Smooth muscle cell (in vitro differentiated cells): Measurements from ENCODE around the gene ARHGAP26. TPM values are rescaled to one million over a fixed set of nuclear protein-coding genes. Genes with fewer than 3 reads are reported as not detected.

ENCODE experiments used
- DNase-seq: peaks from one replicate; lab custom pipeline; 2025; ENCODE audit not compliant: unreplicated experiment; lab: John Stamatoyannopoulos, UW
- H2AFZ ChIP-seq: fragments of 200-600 bp; sonication (generic); 2 replicates; pipeline ENCODE4 v1.6.0; 2016; ENCODE audit warnings: antibody characterized with exemption, low read depth, mild to moderate bottlenecking
- H3F3A ChIP-seq: fragments of 200-600 bp; sonication (generic); 2 replicates; pipeline ENCODE4 v1.6.0; 2017; ENCODE audit warnings: antibody characterized with exemption, low read depth
- H3K27ac ChIP-seq: fragments of 200-600 bp; sonication (generic); 2 replicates; pipeline ENCODE4 v1.5.1; 2016; ENCODE audit warnings: low read depth, mild to moderate bottlenecking
- H3K27me3 ChIP-seq: fragments of 200-600 bp; sonication (generic); 2 replicates; pipeline ENCODE4 v1.6.1; 2016; ENCODE audit warnings: low read depth, mild to moderate bottlenecking
- H3K36me3 ChIP-seq: fragments of 200-600 bp; sonication (generic); 2 replicates; pipeline ENCODE4 v1.5.1; 2016; ENCODE audit warnings: low read depth
- H3K4me1 ChIP-seq: fragments of 200-600 bp; sonication (generic); 2 replicates; pipeline ENCODE4 v1.5.1; 2016; ENCODE audit warnings: low read depth
- H3K4me2 ChIP-seq: fragments of 200-600 bp; sonication (generic); 2 replicates; pipeline ENCODE4 v1.6.0; 2016; ENCODE audit warnings: mild to moderate bottlenecking
- H3K4me3 ChIP-seq: fragments of 200-600 bp; sonication (generic); 2 replicates; pipeline ENCODE4 v1.5.1; 2016; ENCODE audit warnings: mild to moderate bottlenecking
- H3K79me2 ChIP-seq: fragments of 200-600 bp; sonication (generic); 2 replicates; pipeline ENCODE4 v1.6.0; 2016; ENCODE audit warnings: low read depth, mild to moderate bottlenecking
- H3K9ac ChIP-seq: fragments of 200-600 bp; sonication (generic); 2 replicates; pipeline ENCODE4 v1.6.0; 2016; ENCODE audit warnings: low read depth
- H3K9me3 ChIP-seq: fragments of 200-600 bp; sonication (generic); replicated peaks from 2 replicates; pipeline ENCODE4 v1.5.1; 2016; ENCODE audit warnings: low read depth
- H4K20me1 ChIP-seq: fragments of 200-600 bp; sonication (generic); 2 replicates; pipeline ENCODE4 v1.6.0; 2016; ENCODE audit warnings: low read depth
- WGBS: methylation state at CpG from one replicate; pipeline ENCODE4 v1.1.7; 2016; ENCODE audit warnings: low lambda C conversion rate; 5-methylcytosine and 5-hydroxymethylcytosine counted together
- polyA plus RNA-seq: library from polyadenylated mRNA; unstranded; fragments of >200 nt; fragmentation: Nextera tagmentation; extraction: Ambion mirVana; gene quantifications from 2 replicates; pipeline ENCODE4 v1.2.1, GENCODE V29; 2016
- total RNA-seq: library from RNA; depleted of rRNA; stranded (reverse); fragments of >200 nt; gene quantifications from 2 replicates; pipeline ENCODE4 v1.2.3, GENCODE V29; 2014
- TF ChIP-seq, protein P1 (sequence below): fragments of 200-600 bp; sonication (generic); IDR thresholded peaks from 2 replicates; pipeline ENCODE4 v1.5.1; 2017; ENCODE audit warnings: borderline replicate concordance, mild to moderate bottlenecking, antibody characterized with exemption; ENCODE audit not compliant: insufficient read depth, poor library complexity, severe bottlenecking

The ARHGAP26 gene
- total and polyA plus RNA-seq, 2 experiments from 2014 or later, result 2.2 to 5.1 TPM

GRCh38 chr5:143101725-143102386 lies 331.7 kb downstream of the ARHGAP26 start:
- H3K9me3 ChIP-seq, result no peaks in the 10 kb centered on the region
- H3K4me2 ChIP-seq, result peak overlapping the region; percentile 29
- WGBS, result 56% methylated on average over 7 of the region's 7 CpGs
- no peaks in the 10 kb centered on the region for H3K36me3 ChIP-seq
- peaks cover 10% of the 10 kb centered on the region for H3K4me1 ChIP-seq
- TF ChIP-seq, protein P1, sequence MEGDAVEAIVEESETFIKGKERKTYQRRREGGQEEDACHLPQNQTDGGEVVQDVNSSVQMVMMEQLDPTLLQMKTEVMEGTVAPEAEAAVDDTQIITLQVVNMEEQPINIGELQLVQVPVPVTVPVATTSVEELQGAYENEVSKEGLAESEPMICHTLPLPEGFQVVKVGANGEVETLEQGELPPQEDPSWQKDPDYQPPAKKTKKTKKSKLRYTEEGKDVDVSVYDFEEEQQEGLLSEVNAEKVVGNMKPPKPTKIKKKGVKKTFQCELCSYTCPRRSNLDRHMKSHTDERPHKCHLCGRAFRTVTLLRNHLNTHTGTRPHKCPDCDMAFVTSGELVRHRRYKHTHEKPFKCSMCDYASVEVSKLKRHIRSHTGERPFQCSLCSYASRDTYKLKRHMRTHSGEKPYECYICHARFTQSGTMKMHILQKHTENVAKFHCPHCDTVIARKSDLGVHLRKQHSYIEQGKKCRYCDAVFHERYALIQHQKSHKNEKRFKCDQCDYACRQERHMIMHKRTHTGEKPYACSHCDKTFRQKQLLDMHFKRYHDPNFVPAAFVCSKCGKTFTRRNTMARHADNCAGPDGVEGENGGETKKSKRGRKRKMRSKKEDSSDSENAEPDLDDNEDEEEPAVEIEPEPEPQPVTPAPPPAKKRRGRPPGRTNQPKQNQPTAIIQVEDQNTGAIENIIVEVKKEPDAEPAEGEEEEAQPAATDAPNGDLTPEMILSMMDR, result no peak
- H3K9ac ChIP-seq, result no peak overlapping the region
- H3F3A ChIP-seq, result no peaks in the 10 kb centered on the region
- peak overlapping the region; percentile 57 for H3K27ac ChIP-seq
- no peaks in the 10 kb centered on the region for H3K79me2 ChIP-seq
- no peaks in the 10 kb centered on the region for H4K20me1 ChIP-seq
- peak overlapping the region; percentile 76 for H2AFZ ChIP-seq
- H3K4me3 ChIP-seq, result no peak overlapping the region
- no peak for DNase-seq
- no peaks in the 10 kb centered on the region for H3K27me3 ChIP-seq

- 43% methylated on average over 6 of the region's 6 CpGs for WGBS
- Histone ChIP-seq H3K4me3 (no peak overlapping the region), H3K36me3 (no peaks in the 10 kb centered on the region), H3K79me2 (no peaks in the 10 kb centered on the region), H3K4me2 (peak overlapping the region; percentile 29), H3F3A (no peaks in the 10 kb centered on the region), H3K9me3 (no peaks in the 10 kb centered on the region), H3K27me3 (no peaks in the 10 kb centered on the region), H3K27ac (peak overlapping the region; percentile 57), H2AFZ (peak overlapping the region; percentile 76), H3K9ac (no peak overlapping the region), H4K20me1 (no peaks in the 10 kb centered on the region), H3K4me1 (peaks cover 10% of the 10 kb centered on the region)
- TF ChIP-seq, protein P1, result no peak
- no peak for DNase-seq
These were observed 332.2 kb downstream of the ARHGAP26 start for GRCh38 chr5:143102411-143102810.

DNA sequence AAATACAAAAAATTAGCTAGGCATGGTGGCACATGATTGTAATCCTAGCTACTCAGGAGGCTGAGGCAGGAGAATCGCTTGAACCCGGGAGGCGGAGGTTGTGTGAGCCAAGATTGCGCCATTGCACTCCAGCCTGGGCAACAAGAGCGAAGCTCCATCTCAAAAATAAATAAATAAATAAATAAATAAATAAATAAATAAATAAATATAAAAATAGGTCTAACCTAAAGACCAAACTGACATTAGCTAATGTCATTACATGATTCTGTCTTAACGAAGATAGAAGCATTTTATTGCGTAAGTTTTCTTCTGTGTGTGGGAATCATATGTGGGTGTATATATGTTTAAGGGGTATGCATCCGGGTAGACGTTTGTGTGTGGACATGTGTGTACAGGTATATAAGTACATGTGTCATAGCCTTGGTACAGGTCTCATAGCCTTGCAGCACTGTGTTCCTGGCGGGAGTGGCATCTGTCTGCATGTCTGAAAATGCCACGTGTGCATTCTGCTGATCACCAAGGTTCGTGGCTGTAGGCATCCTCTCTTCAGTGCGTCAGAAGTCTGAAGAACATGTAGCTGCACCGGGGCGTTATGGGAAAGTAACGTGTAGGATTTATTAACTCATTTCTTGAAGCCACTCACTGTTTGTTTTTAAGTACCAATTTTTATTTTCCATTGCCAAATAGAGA lies 335.2 kb downstream of the ARHGAP26 start:
- Histone ChIP-seq H3K27ac (no peak overlapping the region), H3K79me2 (no peaks in the 10 kb centered on the region), H3K36me3 (no peaks in the 10 kb centered on the region), H3K4me3 (no peak overlapping the region), H4K20me1 (no peaks in the 10 kb centered on the region), H2AFZ (no peak overlapping the region), H3K4me2 (no peak overlapping the region), H3K9ac (no peak overlapping the region), H3K9me3 (no peaks in the 10 kb centered on the region), H3K4me1 (peaks cover 17% of the 10 kb centered on the region), H3F3A (no peaks in the 10 kb centered on the region), H3K27me3 (no peaks in the 10 kb centered on the region)
- DNase-seq, result no peak
- 92% methylated on average over 16 of the region's 16 CpGs for WGBS
- TF ChIP-seq, protein P1, result no peak
